K562 (cell line): Measurements from ENCODE around the gene FZD8. TPM values are rescaled to one million over a fixed set of nuclear protein-coding genes. Genes with fewer than 3 reads are reported as not detected.

Source experiments
- ATAC-seq: fragments of 200-7000 bp; cut with Tn5 transposase; 3 replicates; pipeline ENCODE4 v1.9.1; 2020; ENCODE audit warnings: moderate library complexity
- BruUV-seq: library from RNA; stranded (reverse); fragments of 400-500 nt; replicated peaks from 2 replicates; lab custom pipeline; 2021; lab: Mats Ljungman, UMichigan
- CTCF ChIA-PET: fragments of 300-600 bp; formaldehyde crosslinking; extraction: SDS; loops from one replicate; lab custom pipeline; 2021; ENCODE audit warnings: low intra/inter-chr PET ratio; lab: Yijun Ruan, JAX
- POLR2A ChIA-PET: fragments of 300-600, 350-650 bp; sonication (Branson Sonifier 250); formaldehyde crosslinking; extraction: SDS; loops from one replicate; lab custom pipeline; 2021; ENCODE audit warnings: antibody characterized with exemption, inconsistent platforms; lab: Yijun Ruan, JAX
- DNase-seq, 4 experiments: peaks; one replicate each; pipeline versions ENCODE4 v3.0.0 to v3.0.0-alpha.2; 2011 to 2018; ENCODE audit warnings: low spot score in 3 of 4, mixed read lengths in 3 of 4; ENCODE audit errors: extremely low read depth in 1 of 4
- FAIRE-seq: peaks from 2 replicates; lab custom pipeline; 2011; peaks lifted over from hg19 to GRCh38; lab: Jason Lieb, UNC
- H2AFZ ChIP-seq: 2 replicates; pipeline ENCODE4 v1.6.0; 2011; ENCODE audit warnings: low read depth, low read length, control low read depth, inconsistent platforms
- H3K27ac ChIP-seq: fragments of 200-600 bp; 3 replicates; pipeline ENCODE4 v1.8.0; 2011; ENCODE audit warnings: low read depth, mild to moderate bottlenecking, control low read depth, inconsistent platforms, low read length, moderate library complexity, mixed read lengths; ENCODE audit errors: extremely low read depth
- H3K27me3 ChIP-seq, 2 experiments: fragments of 300-600 bp in 1 of 2; 2 replicates in 1 of 2; 3 replicates in 1 of 2; pipeline versions ENCODE4 v1.6.0 to v1.8.0; 2011; ENCODE audit warnings: inconsistent platforms in 2 of 2, low read length in 2 of 2, mild to moderate bottlenecking in 1 of 2, mixed read lengths in 1 of 2, moderate library complexity in 1 of 2; ENCODE audit not compliant: control insufficient read depth in 2 of 2, insufficient read depth in 2 of 2
- H3K36me3 ChIP-seq: fragments of 300-600 bp; 3 replicates; pipeline ENCODE4 v1.8.0; 2011; ENCODE audit warnings: mild to moderate bottlenecking, low read length, inconsistent platforms; ENCODE audit not compliant: control insufficient read depth, insufficient read depth
- H3K4me1 ChIP-seq, 2 experiments: fragments of 200-600 bp in 1 of 2; replicated peaks in 1 of 2; 2 replicates in 1 of 2; 3 replicates in 1 of 2; pipeline versions ENCODE4 v1.5.1 to v1.8.0; 2011; ENCODE audit warnings: inconsistent platforms in 2 of 2, low read length in 2 of 2, mild to moderate bottlenecking in 1 of 2, mixed read lengths in 1 of 2, moderate library complexity in 1 of 2; ENCODE audit not compliant: control insufficient read depth in 2 of 2, insufficient read depth in 2 of 2
- H3K4me2 ChIP-seq: 2 replicates; pipeline ENCODE4 v1.6.1; 2011; ENCODE audit warnings: low read length, control low read depth, inconsistent platforms, mixed read lengths; ENCODE audit not compliant: insufficient read depth
- H3K4me3 ChIP-seq: fragments of 200-600 bp; sonication (generic), shearing (Covaris generic); 2 replicates; pipeline ENCODE4 v1.5.1; 2016; ENCODE audit warnings: control low read depth, inconsistent platforms
- H3K79me2 ChIP-seq: fragments of 200-600 bp; 3 replicates; pipeline ENCODE4 v1.8.0; 2011; ENCODE audit warnings: low read length, inconsistent platforms; ENCODE audit not compliant: control insufficient read depth, insufficient read depth
- H3K9ac ChIP-seq, 2 experiments: 2 replicates each; pipeline versions ENCODE4 v1.6.0 to v1.6.1; 2011; ENCODE audit warnings: low read depth in 2 of 2, low read length in 2 of 2, control low read depth in 1 of 2, inconsistent platforms in 1 of 2, mild to moderate bottlenecking in 1 of 2, mixed read lengths in 1 of 2; ENCODE audit not compliant: insufficient read depth in 1 of 2
- H3K9me1 ChIP-seq: one replicate; pipeline ENCODE4 v1.6.0; 2011; ENCODE audit warnings: inconsistent platforms, mild to moderate bottlenecking, low read length, moderate library complexity; ENCODE audit not compliant: control insufficient read depth, insufficient read depth
- H3K9me3 ChIP-seq: replicated peaks from 2 replicates; pipeline ENCODE4 v1.5.1; 2011; ENCODE audit warnings: low read depth, low read length, inconsistent platforms; ENCODE audit not compliant: control insufficient read depth, insufficient read depth
- H4K20me1 ChIP-seq: replicated peaks from 2 replicates; pipeline ENCODE4 v1.6.1; 2011; ENCODE audit warnings: low read length, inconsistent platforms, mixed read lengths; ENCODE audit not compliant: control insufficient read depth, insufficient read depth
- ATF1 ChIP-seq, 2 experiments: fragments of 450-650 bp in 1 of 2; IDR thresholded peaks; 2 replicates each; pipeline ENCODE4 v1.6.1; 2016; ENCODE audit warnings: missing compliant biosample characterization in 1 of 2, missing genetic modification characterization in 1 of 2
- BRD4 ChIP-seq: fragments of 200-600 bp; sonication (generic); IDR thresholded peaks from 2 replicates; pipeline ENCODE4 v1.6.1; 2017; ENCODE audit warnings: inconsistent platforms
- CHD1 ChIP-seq: fragments of 200-600 bp; sonication (generic); IDR thresholded peaks from one replicate; pipeline ENCODE4 v1.6.1; 2012; ENCODE audit warnings: mild to moderate bottlenecking, moderate library complexity, low read length, inconsistent platforms
- HDAC3 ChIP-seq: fragments of 450-650 bp; IDR thresholded peaks from 2 replicates; pipeline ENCODE4 v1.6.1; 2018; ENCODE audit warnings: borderline replicate concordance, mild to moderate bottlenecking, moderate library complexity; ENCODE audit not compliant: partially characterized antibody
- RNF219 ChIP-seq: fragments of 250-450 bp; sonication (Bioruptor Pico); IDR thresholded peaks from 2 replicates; pipeline ENCODE4 v1.5.0; 2022; ENCODE audit warnings: mild to moderate bottlenecking
- SMAD3 ChIP-seq: fragments of 450-650 bp; formaldehyde crosslinking; conservative IDR thresholded peaks from 2 replicates; pipeline ENCODE4 v1.4.0; 2020; ENCODE audit warnings: mild to moderate bottlenecking
- SMARCA4 ChIP-seq: fragments of 450-650 bp; IDR thresholded peaks from 2 replicates; pipeline ENCODE4 v1.6.1; 2016
- TSC22D4 ChIP-seq: fragments of 450-650 bp; IDR thresholded peaks from 2 replicates; pipeline ENCODE4 v1.6.1; 2016; ENCODE audit warnings: missing genetic modification characterization, missing biosample characterization, control low read depth
- ZNF174 ChIP-seq: fragments of 250-450 bp; sonication (Bioruptor Pico); IDR thresholded peaks from 2 replicates; pipeline ENCODE4 v1.4.0; 2020; ENCODE audit warnings: mild to moderate bottlenecking
- ZNF224 ChIP-seq: sonication (generic); formaldehyde crosslinking; IDR thresholded peaks from 2 replicates; pipeline ENCODE4 v1.8.0; 2022; ENCODE audit warnings: mild to moderate bottlenecking, missing genetic modification reagents
- ZNF444 ChIP-seq: fragments of 250-450 bp; sonication (Bioruptor Pico); IDR thresholded peaks from 2 replicates; pipeline ENCODE4 v1.4.0; 2020; ENCODE audit warnings: mild to moderate bottlenecking, moderate library complexity
- ZNF764 ChIP-seq: fragments of 250-450 bp; sonication (Bioruptor Pico); IDR thresholded peaks from 2 replicates; pipeline ENCODE4 v1.4.0; 2020; ENCODE audit warnings: low read depth, mild to moderate bottlenecking, moderate library complexity
- ZNF785 ChIP-seq: fragments of 250-450 bp; sonication (Bioruptor Pico); IDR thresholded peaks from 2 replicates; pipeline ENCODE4 v1.4.0; 2020; ENCODE audit warnings: mild to moderate bottlenecking
- WGBS: fragments of 100-300 bp; shearing (Covaris generic); methylation state at CpG from one replicate; pipeline ENCODE4 v1.1.6; 2016; ENCODE audit warnings: low coverage, mixed read lengths; ENCODE audit not compliant: insufficient coverage; ENCODE audit errors: missing lambda C conversion rate; 5-methylcytosine and 5-hydroxymethylcytosine counted together
- in situ Hi-C: fragments of 300-500 bp; cut with MboI; formaldehyde crosslinking; loops from 4 replicates; pipeline ENCODE4 v1.15.0; 2018; ENCODE audit warnings: inconsistent platforms, mixed read lengths
- intact Hi-C: fragments of 100-400 bp; cut with micrococcal nuclease; formaldehyde crosslinking; loops from 2 replicates; pipeline ENCODE4 v1.14.2; 2022
- polyA plus RNA-seq, 8 experiments: library from polyadenylated mRNA; depleted of rRNA in 4 of 8; stranded (reverse) in 5 of 8; unstranded in 3 of 8; fragments of >200 nt; fragmentation: Nextera tagmentation in 2 of 8; fragmentation: Illumina TruSeq in 1 of 8; extraction: Ambion mirVana in 2 of 8; extraction: Trizol in 1 of 8; gene quantifications; 2 replicates each; pipeline versions ENCODE4 v1.2.1 to v1.2.3, GENCODE V29; 2011 to 2014; ENCODE audit warnings: inconsistent platforms in 1 of 8, missing spikeins in 1 of 8
- total RNA-seq, 7 experiments: library from RNA; depleted of rRNA in 6 of 7; stranded (reverse); fragments of >200 nt in 6 of 7; fragmentation: Illumina TruSeq in 2 of 7; extraction: Trizol in 2 of 7; gene quantifications; 2 replicates each; pipeline versions ENCODE4 v1.2.1 to v1.2.3, GENCODE V29; 2011 to 2021; ENCODE audit warnings: low replicate concordance in 1 of 7

Gene FZD8
- total and polyA plus RNA-seq, 9 of the 15 experiments (the other 6 are each of a cell fraction or from before 2014, with no cell fraction given) = 0.03 to 1.2 (median 0.16) TPM; not detected in 1

GRCh38 chr10:35638101-35638500, 4.0 kb downstream of the FZD8 start:
- H3K9me3 ChIP-seq = no peaks in the 10 kb centered on the region
- FAIRE-seq (no peak), ATAC-seq (no peak), DNase-seq (no peak)
- no peaks in the 10 kb centered on the region for H3K9me1 ChIP-seq
- no peak overlapping the region for H3K4me3 ChIP-seq
- 0% methylated on average over 4 of the region's 4 CpGs for WGBS
- no peaks in the 10 kb centered on the region for H3K79me2 ChIP-seq
- H3K27me3 ChIP-seq = peaks cover 0 to 9% of the 10 kb centered on the region in 2 experiments; a peak in 2 of 5 replicates
- no TSS peak for BruUV-seq
- H4K20me1 ChIP-seq = no peaks in the 10 kb centered on the region
- intact Hi-C loops = loop anchor here (5.0 to 10.0 kb wide), 3 partner anchors 513 to 1857 kb away; partner anchors contain the start of gene CREM
- CTCF ChIA-PET = no interaction called here
- peaks cover 6 to 33% of the 10 kb centered on the region in 2 experiments; a peak in 3 of 5 replicates for H3K4me1 ChIP-seq
- H3K9ac ChIP-seq = no peak overlapping the region
- H3K4me2 ChIP-seq = no peak overlapping the region
- no peaks in the 10 kb centered on the region for H3K36me3 ChIP-seq
- no peak overlapping the region for H3K27ac ChIP-seq
- in situ Hi-C loops = loop anchor here (10.0 to 25.0 kb wide), 2 partner anchors 1249 to 1837 kb away; no protein-coding TSS in a partner anchor
- no peak for TF ChIP-seq ZNF785
- no peak for TF ChIP-seq TSC22D4 (tag)
- no peak for TF ChIP-seq BRD4
- TF ChIP-seq CHD1 = no peak
- TF ChIP-seq SMARCA4 = no peak
- TF ChIP-seq ZNF224 = no peak
- TF ChIP-seq ZNF764 = no peak
- no peak for TF ChIP-seq HDAC3
- TF ChIP-seq ATF1 (CRISPR knock-in tag; IDR thresholded peaks at IDR 0.05) = no peak
- no peak for TF ChIP-seq ATF1 (tag; IDR thresholded peaks at IDR 0.05)
- TF ChIP-seq ZNF444 (CRISPR knock-in tag) = no peak
- no peak for TF ChIP-seq ZNF174 (CRISPR knock-in tag)
- TF ChIP-seq SMAD3 (CRISPR knock-in tag) = no peak
- TF ChIP-seq RNF219 (CRISPR knock-in tag) = no peak
- POLR2A ChIA-PET = no interaction called here
- no peak overlapping the region for H2AFZ ChIP-seq
